DMS 273 (cell line): ENCODE data around the gene STEAP1.
A peak's percentile ranks its signal among the peaks of the same experiment; 100 is the strongest.
"Not testable (repeated sequence)": the region's sequence is repeated elsewhere in the genome, so short reads cannot be mapped to it uniquely, and the experiment has no call there.

Source experiments
- DNase-seq: peaks from one replicate; lab custom pipeline; 2025; ENCODE audit not compliant: unreplicated experiment; lab: John Stamatoyannopoulos, UW

STEAP1 gene

GRCh38 chr7:90153943-90154771, at the start of gene STEAP1:
Gene STEAP1 (plus strand): TSS chr7:90154469. CDS start chr7:90159789, 5,320 bp downstream.
- DNase-seq: peak; percentile 98

DNA sequence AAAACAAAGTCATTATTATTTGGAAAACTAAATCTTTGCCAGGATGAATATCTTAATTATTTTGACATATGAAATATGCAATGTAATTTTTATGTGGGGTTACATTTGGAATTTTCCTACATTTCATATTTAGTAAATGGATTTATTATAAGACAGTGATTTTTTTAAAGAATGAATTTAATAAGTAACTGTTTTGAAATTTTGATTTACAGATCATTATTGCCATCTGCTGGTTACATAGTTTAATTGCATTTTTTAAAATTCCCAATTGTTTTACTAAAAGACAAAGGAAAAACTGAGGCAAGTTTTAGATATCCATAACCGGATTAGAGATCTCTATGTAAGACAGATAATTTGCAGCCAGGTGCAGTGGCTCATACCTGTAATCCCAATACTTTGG, 39.3 kb upstream of the STEAP1 start:
- DNase-seq: not testable (repeated sequence)

DNA sequence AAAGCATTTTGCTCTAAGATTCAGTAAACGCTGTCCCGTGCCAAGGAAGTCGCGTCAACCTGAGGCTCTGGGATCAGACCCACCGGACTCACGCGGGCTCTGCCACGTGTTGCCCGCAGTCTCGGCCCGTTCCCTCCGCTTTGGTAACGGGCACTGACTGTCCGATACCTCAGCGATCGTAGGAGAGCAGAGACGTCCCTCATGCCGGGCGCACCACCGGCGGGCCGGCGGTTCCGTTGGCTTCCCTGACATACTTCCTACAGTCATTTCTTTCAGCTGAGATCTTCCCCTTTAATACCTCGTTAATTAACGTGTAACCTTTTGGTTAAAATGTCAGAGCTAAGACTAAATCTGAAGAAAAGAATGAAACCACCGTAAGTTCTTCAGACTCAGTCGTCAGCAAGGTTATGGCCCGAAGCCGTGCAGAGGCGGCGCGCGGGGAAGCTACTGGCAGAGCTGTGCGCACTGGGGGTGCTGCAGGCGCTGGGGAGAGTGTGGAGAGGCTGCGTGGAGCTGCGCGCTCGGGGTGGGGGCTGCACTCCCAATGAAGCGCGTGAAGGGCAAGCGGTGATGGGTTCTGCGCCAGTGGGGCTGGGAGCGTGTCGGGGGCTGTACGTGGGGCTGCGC, 35.6 kb upstream of the STEAP1 start:
- peak; percentile 52 for DNase-seq

GRCh38 chr7:90119178-90119971, 34.9 kb upstream of the STEAP1 start:
- DNase-seq: peak; percentile 88

- peak; percentile 14 for DNase-seq
These were observed 34.1 kb upstream of the STEAP1 start for GRCh38 chr7:90120205-90120604.

DNA sequence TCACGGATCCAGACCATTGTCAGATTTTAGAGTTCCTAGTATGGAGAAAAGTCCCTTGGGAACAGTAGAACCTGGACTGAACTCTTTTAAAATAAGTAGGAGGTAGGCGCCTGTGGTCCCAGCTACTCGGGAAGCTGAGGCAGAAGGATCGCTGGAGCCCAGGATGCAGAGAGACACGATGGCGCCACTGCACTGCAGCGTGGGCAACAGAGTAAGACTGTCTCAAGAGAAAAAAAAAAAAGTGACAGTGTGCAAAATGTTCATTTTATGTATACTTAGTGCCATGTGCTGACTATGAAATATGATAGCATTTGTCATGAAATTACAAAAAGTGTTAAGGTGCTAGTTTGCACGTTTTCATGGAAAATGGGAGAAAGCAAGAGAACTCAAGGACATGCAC, 22.5 kb upstream of the STEAP1 start:
- DNase-seq: not testable (repeated sequence)

- peak; percentile 33 for DNase-seq
These were observed 6.9 kb upstream of the STEAP1 start for GRCh38 chr7:90147079-90147960.

- peak; percentile 69 for DNase-seq
These were observed 4.8 kb upstream of the STEAP1 start for GRCh38 chr7:90149428-90149827.

- DNase-seq: not testable (repeated sequence)
These were observed 2.4 kb upstream of the STEAP1 start for GRCh38 chr7:90151884-90152283.

DNA sequence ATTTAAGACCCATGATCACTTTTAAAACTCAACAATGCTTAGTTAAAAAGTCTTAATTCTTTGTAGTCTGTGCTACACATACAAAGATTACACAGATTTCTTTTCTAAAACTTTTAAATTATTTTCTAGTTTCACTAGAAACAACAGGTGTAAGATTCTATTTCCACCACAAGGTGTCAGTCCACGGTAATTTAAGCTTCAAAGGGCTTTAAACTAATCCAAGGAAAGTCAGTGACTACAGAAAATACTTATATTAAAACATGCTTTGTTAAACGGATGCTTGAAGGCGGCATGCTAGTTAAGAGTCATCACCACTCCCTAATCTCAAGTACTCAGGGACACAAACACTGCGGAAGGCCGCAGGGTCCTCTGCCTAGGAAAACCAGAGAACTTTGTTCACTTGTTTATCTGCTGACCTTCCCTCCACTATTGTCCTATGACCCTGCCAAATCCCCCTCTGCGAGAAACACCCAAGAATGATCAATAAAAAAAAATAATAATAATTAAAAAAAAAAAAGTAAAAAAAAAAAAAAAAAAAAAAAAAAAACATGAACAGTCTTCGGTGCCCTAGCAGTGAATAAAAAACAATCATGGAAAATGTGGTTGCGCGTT, 1.5 kb upstream of the STEAP1 start:
- DNase-seq: peak; percentile 80

DNA sequence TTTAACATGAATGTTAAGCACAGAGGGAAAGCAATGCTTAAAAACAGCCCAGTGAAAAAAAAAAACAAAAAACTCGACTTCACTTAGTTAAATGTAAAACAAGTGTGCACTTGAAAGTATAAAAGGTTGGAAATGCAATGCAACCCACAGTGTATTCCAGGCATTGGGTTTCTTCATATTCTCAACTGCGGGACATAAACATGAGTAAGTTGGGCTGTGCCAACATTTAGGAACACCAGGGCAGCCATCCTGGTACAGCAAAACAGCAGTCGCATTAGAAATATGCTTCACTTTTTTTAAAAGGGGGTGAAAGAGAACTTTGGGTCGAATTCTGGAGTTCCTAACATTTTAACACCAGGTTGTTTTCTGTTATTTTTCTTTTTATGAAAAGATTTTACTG, 937 bp downstream of the STEAP1 start:
- DNase-seq: no peak

GRCh38 chr7:90157331-90157730, 3.1 kb downstream of the STEAP1 start:
- not testable (repeated sequence) for DNase-seq

DNA sequence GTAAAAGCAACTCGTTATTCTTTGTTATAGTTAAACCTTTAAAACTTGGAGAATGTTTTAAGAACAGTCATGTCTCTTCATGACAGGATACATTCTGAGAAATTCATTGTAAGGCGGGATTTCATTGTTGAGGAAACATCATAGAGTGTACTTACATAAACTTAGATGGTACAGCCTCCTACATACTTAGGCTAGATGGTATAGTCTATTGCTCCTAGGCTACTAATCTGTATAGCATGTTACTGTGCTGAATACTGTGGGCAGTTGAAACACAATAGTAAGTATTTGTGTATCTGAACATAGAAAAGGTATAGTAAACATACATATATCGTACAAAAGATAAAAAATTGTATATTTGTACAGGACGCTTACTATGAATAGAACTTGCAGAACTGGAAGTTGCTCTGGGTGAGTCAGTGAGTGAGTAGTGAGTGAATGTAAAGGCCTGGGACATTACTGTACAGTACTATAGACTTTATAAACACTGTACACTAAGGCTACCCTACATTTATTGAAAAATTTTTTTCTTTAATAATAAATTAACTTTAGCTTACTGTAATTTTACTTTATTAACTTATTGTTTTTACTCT, 3.6 kb downstream of the STEAP1 start:
- DNase-seq: not testable (repeated sequence)

GRCh38 chr7:90163534-90163933, 9.3 kb downstream of the STEAP1 start:
- DNase-seq: no peak

GRCh38 chr7:90165724-90166123, 11.5 kb downstream of the STEAP1 start:
- DNase-seq: no peak

GRCh38 chr7:90166153-90166552, 11.9 kb downstream of the STEAP1 start:
- DNase-seq: no peak

- no peak for DNase-seq
These were observed 13.1 kb downstream of the STEAP1 start for GRCh38 chr7:90167361-90167760.

- DNase-seq: no peak
These were observed 15.6 kb downstream of the STEAP1 start for GRCh38 chr7:90169891-90170290.

GRCh38 chr7:90172121-90172520, 17.9 kb downstream of the STEAP1 start:
- DNase-seq: no peak

DNA sequence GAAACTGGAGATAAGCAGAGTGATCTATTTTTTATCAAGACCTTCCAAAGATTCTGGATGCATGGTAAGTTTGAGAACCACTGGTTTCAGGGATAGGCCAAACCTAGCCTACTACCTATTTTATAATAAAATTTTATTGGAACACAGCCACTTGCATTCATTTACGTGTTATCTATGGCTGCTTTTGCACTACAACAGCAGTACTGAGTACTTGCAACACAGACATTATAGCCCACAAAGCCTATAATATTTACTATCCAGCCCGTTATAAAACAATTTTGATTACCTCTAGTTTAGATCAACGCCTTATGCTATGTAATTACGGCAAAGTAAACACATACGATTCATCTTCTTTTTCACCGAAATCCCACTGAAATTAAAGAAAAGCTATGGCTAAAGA, 18.4 kb downstream of the STEAP1 start:
- no peak for DNase-seq
